IPS-20b (cell line): ENCODE measurements around the gene SLC22A7.

Experiments used
- H3K27ac ChIP-seq: one replicate; pipeline ENCODE4 v1.5.1; 2013; ENCODE audit warnings: low read length
- H3K27me3 ChIP-seq: 2 replicates; pipeline ENCODE4 v1.6.1; 2013; ENCODE audit warnings: mild to moderate bottlenecking, low read length, inconsistent platforms; ENCODE audit not compliant: insufficient read depth
- H3K36me3 ChIP-seq: 2 replicates; pipeline ENCODE4 v1.6.1; 2013; ENCODE audit warnings: low read depth, mild to moderate bottlenecking, inconsistent platforms, low read length, moderate library complexity; ENCODE audit not compliant: insufficient read depth
- H3K4me1 ChIP-seq: 2 replicates; pipeline ENCODE4 v1.6.1; 2013; ENCODE audit warnings: mild to moderate bottlenecking, control low read depth, inconsistent platforms, low read length, moderate library complexity; ENCODE audit not compliant: insufficient read depth
- H3K4me3 ChIP-seq: 2 replicates; pipeline ENCODE4 v1.5.1; 2013; ENCODE audit warnings: mild to moderate bottlenecking, low read length, inconsistent platforms
- H3K9ac ChIP-seq: 2 replicates; pipeline ENCODE4 v1.6.1; 2013; ENCODE audit warnings: low read depth, mild to moderate bottlenecking, inconsistent platforms, low read length, moderate library complexity
- H3K9me3 ChIP-seq: 2 replicates; pipeline ENCODE4 v1.6.1; 2013; ENCODE audit warnings: mild to moderate bottlenecking, low read depth, low read length, inconsistent platforms; ENCODE audit not compliant: insufficient read depth

Gene SLC22A7

DNA sequence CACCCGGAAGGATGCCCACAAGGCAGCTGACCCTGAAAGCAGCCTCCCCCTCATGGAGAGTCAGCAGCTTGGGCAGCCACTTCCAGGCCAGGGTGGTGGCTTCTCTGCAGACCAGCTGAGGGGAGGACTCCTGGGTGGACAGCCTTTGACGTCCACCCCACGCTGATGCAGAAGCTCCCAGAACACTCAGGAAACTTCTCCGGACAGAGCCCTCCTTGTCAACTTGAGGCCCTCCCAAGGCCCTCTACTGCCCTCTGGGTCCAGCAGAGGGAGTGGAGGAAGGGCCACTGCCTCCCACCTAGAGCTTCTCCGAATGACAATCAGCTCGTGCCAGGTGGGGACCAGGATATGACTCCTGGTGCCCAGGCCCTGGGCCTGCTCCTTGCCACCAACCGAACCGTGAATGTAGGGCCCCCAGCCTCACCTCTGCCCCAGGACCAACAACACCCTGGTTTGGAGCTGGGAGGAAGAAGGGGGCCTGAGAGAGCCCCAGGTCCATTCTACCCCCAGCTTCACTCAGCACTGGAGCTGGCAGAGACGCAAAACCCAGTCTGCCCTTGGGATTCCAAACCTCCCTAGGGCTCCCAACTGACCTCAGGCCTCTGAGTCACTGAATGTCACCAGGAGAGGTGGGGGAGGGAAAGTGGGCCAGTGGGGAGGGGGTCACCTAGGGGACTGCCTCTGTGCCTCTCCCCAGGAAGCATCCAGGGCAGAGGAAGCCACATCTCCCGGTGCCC is 10.9 kb upstream of the SLC22A7 start:
- no peak overlapping the region for H3K4me3 ChIP-seq
- no peak overlapping the region for H3K27ac ChIP-seq
- no peaks in the 10 kb centered on the region for H3K9me3 ChIP-seq
- H3K4me1 ChIP-seq = 0 out of 2 replicates have a peak, but pooled peaks cover 2% of the 10 kb centered on the region
- no peaks in the 10 kb centered on the region for H3K36me3 ChIP-seq
- H3K9ac ChIP-seq = no peak overlapping the region
- peaks cover 10% of the 10 kb centered on the region; the same call in 1 of the 2 replicates for H3K27me3 ChIP-seq

DNA sequence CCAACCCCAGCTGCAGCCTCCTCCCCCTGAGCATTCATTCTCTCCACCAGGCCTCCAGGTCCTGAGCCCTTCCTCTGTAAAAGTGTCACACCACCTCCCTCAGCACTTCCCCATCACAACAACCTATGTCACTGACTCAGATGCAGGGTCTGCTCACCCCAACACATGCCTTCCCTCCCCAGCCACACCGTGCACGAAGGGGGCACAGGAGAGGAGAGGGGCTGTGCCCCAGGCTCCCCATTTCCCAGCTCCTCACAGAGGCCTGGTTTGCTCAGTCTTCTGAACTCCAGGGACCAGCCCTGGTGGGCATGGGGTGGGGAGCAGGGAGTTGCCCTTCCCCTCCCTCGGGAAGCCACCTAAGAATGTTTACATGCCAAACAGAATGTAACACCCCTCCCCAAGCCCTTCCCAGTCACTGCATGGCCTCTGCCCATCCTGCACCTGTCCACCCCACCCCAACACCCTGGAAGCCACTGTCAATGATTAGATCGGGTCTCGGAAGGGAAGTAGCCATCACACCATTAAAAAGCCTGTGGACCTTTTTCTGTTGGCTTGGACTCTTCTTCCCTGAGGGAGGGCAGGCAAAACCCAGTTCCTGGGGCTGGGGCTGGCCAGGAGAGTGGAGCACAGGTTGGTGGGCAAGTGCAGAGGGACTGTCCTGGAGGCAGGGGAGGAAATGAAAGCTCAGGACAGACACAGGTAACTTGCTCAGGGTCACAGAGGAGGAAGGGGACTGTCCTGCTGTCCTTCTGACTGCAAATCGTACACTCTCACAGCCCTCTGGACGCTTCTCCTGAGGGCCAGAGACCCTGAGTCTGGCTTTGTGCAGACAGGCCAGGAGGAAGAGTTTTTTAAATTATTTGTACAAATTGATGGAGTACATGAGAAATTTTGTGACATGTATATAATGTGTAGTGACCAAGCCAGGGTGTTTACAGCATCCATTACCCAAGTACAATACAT is 10.1 kb upstream of the SLC22A7 start:
- H3K27ac ChIP-seq = no peak overlapping the region
- no peak overlapping the region for H3K9ac ChIP-seq
- H3K27me3 ChIP-seq = peaks cover 10% of the 10 kb centered on the region; the same call in 1 of the 2 replicates
- H3K4me1 ChIP-seq = 0 out of 2 replicates have a peak, but pooled peaks cover 2% of the 10 kb centered on the region
- no peaks in the 10 kb centered on the region for H3K9me3 ChIP-seq
- no peaks in the 10 kb centered on the region for H3K36me3 ChIP-seq
- no peak overlapping the region for H3K4me3 ChIP-seq

- Histone ChIP-seq H3K36me3 (no peaks in the 10 kb centered on the region), H3K4me3 (no peak overlapping the region), H3K27ac (no peak overlapping the region), H3K9me3 (no peaks in the 10 kb centered on the region), H3K27me3 (peaks cover 8% of the 10 kb centered on the region; the same call in 1 of the 2 replicates), H3K4me1 (0 out of 2 replicates have a peak, but pooled peaks cover 2% of the 10 kb centered on the region), H3K9ac (no peak overlapping the region)
Measured at GRCh38 chr6:43290339-43290904, 7.6 kb upstream of the SLC22A7 start.

- Histone ChIP-seq H3K4me1 (0 out of 2 replicates have a peak, but pooled peaks cover 2% of the 10 kb centered on the region), H3K9ac (no peak overlapping the region), H3K27ac (no peak overlapping the region)
Measured at GRCh38 chr6:43290905-43291355, 7.1 kb upstream of the SLC22A7 start.

DNA sequence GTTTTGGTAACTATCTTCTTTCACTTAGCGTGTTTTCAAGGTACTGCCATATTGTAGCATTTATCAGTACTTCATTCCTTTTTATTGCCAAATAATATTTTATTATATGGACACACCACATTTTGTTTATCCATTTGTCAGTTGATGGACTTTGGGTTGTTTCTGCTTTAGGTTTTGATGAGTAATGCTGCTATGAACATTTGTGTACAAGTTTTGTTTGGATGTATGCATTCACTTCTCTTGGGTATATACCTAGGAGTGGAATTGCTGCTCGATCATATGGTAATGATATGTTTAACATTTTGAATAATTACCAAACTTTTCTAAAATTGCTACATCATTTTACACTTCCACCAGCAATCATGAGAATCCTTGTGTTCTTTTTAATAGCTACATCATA is 6.4 kb upstream of the SLC22A7 start:
- Histone ChIP-seq H3K4me1 (0 out of 2 replicates have a peak, but pooled peaks cover 2% of the 10 kb centered on the region), H3K9ac (no peak overlapping the region), H3K4me3 (no peak overlapping the region), H3K27ac (no peak overlapping the region), H3K9me3 (no peaks in the 10 kb centered on the region), H3K27me3 (no peaks in the 10 kb centered on the region), H3K36me3 (no peaks in the 10 kb centered on the region)

More at GRCh38 chr6:43290905-43291355, 7.1 kb upstream of the SLC22A7 start:
- Histone ChIP-seq H3K4me3 (no peak overlapping the region), H3K9me3 (no peaks in the 10 kb centered on the region), H3K27me3 (peaks cover 3% of the 10 kb centered on the region; the same call in 1 of the 2 replicates), H3K36me3 (no peaks in the 10 kb centered on the region)

DNA sequence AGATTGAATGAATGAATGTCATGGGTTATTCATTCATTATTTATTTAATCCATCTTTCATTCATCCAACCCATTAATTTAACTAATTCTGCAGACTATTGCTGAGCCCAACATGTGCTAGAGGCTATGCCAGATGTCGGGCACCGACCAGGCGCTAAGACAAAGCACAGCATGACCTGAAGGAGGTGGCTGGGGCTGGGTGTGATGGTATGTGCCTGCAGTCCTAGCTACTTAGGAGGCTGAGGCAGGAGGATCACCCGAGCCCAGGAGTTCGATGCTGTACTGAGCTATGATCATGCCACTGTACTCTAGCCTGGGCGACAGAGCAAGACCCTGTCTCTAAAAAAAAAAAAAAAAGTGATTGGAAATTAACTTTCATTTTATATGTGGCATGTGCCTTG is 5.7 kb upstream of the SLC22A7 start:
- H3K9me3 ChIP-seq = no peaks in the 10 kb centered on the region
- H3K27me3 ChIP-seq = no peaks in the 10 kb centered on the region
- no peak overlapping the region for H3K27ac ChIP-seq
- no peak overlapping the region for H3K9ac ChIP-seq
- H3K4me1 ChIP-seq = 0 out of 2 replicates have a peak, but pooled peaks cover under 1% of the 10 kb centered on the region
- H3K4me3 ChIP-seq = no peak overlapping the region
- no peaks in the 10 kb centered on the region for H3K36me3 ChIP-seq

GRCh38 chr6:43292763-43293318 is 5.2 kb upstream of the SLC22A7 start:
- Histone ChIP-seq H3K27ac (no peak overlapping the region), H3K4me1 (no peaks in the 10 kb centered on the region), H3K9me3 (no peaks in the 10 kb centered on the region), H3K4me3 (no peak overlapping the region), H3K36me3 (no peaks in the 10 kb centered on the region), H3K9ac (no peak overlapping the region), H3K27me3 (no peaks in the 10 kb centered on the region)

GRCh38 chr6:43293698-43294097 is 4.4 kb upstream of the SLC22A7 start:
- Histone ChIP-seq H3K4me3 (no peak overlapping the region), H3K9ac (no peak overlapping the region), H3K27me3 (no peaks in the 10 kb centered on the region), H3K4me1 (no peaks in the 10 kb centered on the region), H3K27ac (no peak overlapping the region), H3K36me3 (no peaks in the 10 kb centered on the region), H3K9me3 (no peaks in the 10 kb centered on the region)

DNA sequence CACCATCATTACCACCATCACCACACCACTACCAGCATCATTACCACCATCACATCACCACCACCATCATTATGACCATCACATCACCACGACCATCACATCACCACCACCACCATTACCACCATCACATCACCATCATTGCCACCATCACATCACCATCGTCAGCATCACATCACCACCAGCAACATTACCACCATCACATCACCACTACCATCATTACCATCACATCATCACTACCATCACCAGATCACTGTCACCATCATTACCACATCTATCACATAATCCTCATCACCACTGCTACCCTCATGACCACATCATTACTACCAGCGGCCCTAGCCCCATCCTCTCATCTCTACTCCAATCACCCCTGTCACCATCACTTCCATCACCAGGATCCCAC is 3.5 kb upstream of the SLC22A7 start:
- H3K27ac ChIP-seq = no peak overlapping the region
- H3K4me1 ChIP-seq = no peaks in the 10 kb centered on the region
- no peak overlapping the region for H3K9ac ChIP-seq
- H3K4me3 ChIP-seq = no peak overlapping the region
- H3K36me3 ChIP-seq = no peaks in the 10 kb centered on the region
- peaks cover 5% of the 10 kb centered on the region for H3K27me3 ChIP-seq
- H3K9me3 ChIP-seq = no peaks in the 10 kb centered on the region

- no peak overlapping the region for H3K9ac ChIP-seq
- no peaks in the 10 kb centered on the region for H3K36me3 ChIP-seq
- peaks cover 5% of the 10 kb centered on the region for H3K27me3 ChIP-seq
- H3K4me1 ChIP-seq = no peaks in the 10 kb centered on the region
- H3K4me3 ChIP-seq = no peak overlapping the region
- H3K27ac ChIP-seq = no peak overlapping the region
- H3K9me3 ChIP-seq = no peaks in the 10 kb centered on the region
Measured at GRCh38 chr6:43295456-43295855, 2.6 kb upstream of the SLC22A7 start.

DNA sequence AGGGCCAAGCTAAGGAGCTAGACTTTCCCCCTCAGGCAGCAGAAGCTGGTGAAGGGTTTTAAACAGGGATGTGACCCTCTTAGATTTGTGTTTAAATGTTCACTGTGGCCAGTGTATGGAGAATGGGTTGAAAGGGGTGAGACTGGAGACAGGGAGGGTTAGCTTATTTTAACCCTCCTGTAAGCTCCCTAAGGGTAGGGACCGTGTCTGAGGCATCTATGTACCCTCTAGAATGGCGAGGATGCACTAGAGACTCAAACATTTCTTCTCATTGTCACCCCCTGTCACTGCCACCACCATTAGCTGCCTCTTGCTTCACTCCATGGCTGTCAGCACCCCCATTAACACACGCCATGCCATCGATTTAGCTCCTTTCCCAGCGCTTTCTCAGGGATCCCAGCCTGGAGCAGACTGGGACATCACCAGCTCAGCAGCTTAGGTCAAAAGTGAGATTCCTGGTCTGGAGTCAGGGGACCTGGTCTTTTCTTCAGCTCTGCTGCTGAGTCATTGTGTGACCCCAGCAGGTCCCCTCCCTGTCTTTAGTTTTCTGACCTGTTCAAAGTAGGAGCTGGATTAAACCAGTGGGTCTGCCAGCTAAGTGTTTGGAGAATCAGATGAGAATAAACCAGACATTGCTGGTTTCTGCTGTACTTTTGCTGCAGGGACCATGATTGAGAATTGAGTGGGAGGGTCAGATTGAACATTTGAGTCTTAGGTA is 1.1 kb upstream of the SLC22A7 start:
- Histone ChIP-seq H3K4me3 (no peak overlapping the region), H3K9me3 (no peaks in the 10 kb centered on the region), H3K27me3 (peaks cover 5% of the 10 kb centered on the region), H3K4me1 (no peaks in the 10 kb centered on the region), H3K36me3 (no peaks in the 10 kb centered on the region), H3K27ac (no peak overlapping the region), H3K9ac (no peak overlapping the region)
